Amniotic stem cell (primary cell): ENCODE measurements around the gene FCGR2B.
"Not testable (repeated sequence)": the region's sequence is repeated elsewhere in the genome, so short reads cannot be mapped to it uniquely, and the experiment has no call there.

Experiments used
- DNase-seq: peaks from one replicate; lab custom pipeline; 2025; lab: John Stamatoyannopoulos, UW

FCGR2B gene

GRCh38 chr1:161647507-161648360, 15.2 kb upstream of the FCGR2B start:
- DNase-seq: not testable (repeated sequence)

GRCh38 chr1:161653541-161653940, 9.4 kb upstream of the FCGR2B start:
- not testable (repeated sequence) for DNase-seq

GRCh38 chr1:161653971-161654370, 9.0 kb upstream of the FCGR2B start:
- DNase-seq: not testable (repeated sequence)

GRCh38 chr1:161658524-161658923, 4.4 kb upstream of the FCGR2B start:
- DNase-seq: not testable (repeated sequence)

- DNase-seq: not testable (repeated sequence)
Observed at GRCh38 chr1:161661660-161662311, 1.2 kb upstream of the FCGR2B start.

GRCh38 chr1:161663569-161663968, 626 bp downstream of the FCGR2B start:
- not testable (repeated sequence) for DNase-seq

- not testable (repeated sequence) for DNase-seq
Observed at GRCh38 chr1:161664689-161665088, 1.7 kb downstream of the FCGR2B start.

- DNase-seq: not testable (repeated sequence)
Observed at GRCh38 chr1:161671045-161672020, 8.4 kb downstream of the FCGR2B start.

GRCh38 chr1:161673437-161673836, 10.5 kb downstream of the FCGR2B start:
- DNase-seq: not testable (repeated sequence)

GRCh38 chr1:161674447-161674846, 11.5 kb downstream of the FCGR2B start:
- not testable (repeated sequence) for DNase-seq

- DNase-seq: not testable (repeated sequence)
Observed at GRCh38 chr1:161674908-161675307, 12.0 kb downstream of the FCGR2B start.

- DNase-seq: no peak
Observed at GRCh38 chr1:161676441-161676840, 13.5 kb downstream of the FCGR2B start.

GRCh38 chr1:161676958-161677689, 14.2 kb downstream of the FCGR2B start:
- no peak for DNase-seq

GRCh38 chr1:161678500-161678899, 15.6 kb downstream of the FCGR2B start:
- DNase-seq: no peak

GRCh38 chr1:161681879-161682278, 18.9 kb downstream of the FCGR2B start:
- DNase-seq: no peak

GRCh38 chr1:161688946-161689345, 26.0 kb downstream of the FCGR2B start:
- DNase-seq: no peak

GRCh38 chr1:161691846-161692245, 28.9 kb downstream of the FCGR2B start:
- no peak for DNase-seq

GRCh38 chr1:161693020-161693712, 30.2 kb downstream of the FCGR2B start:
- not testable (repeated sequence) for DNase-seq

- DNase-seq: not testable (repeated sequence)
Observed at GRCh38 chr1:161698302-161698701, 35.4 kb downstream of the FCGR2B start.

- DNase-seq: no peak
Observed at GRCh38 chr1:161702250-161702649, 39.3 kb downstream of the FCGR2B start.

- DNase-seq: no peak
Observed at GRCh38 chr1:161705537-161705936, 42.6 kb downstream of the FCGR2B start.
